Liver (tissue), 9 donors: ENCODE measurements around the gene GLT1D1. TPM values are rescaled to one million over a fixed set of nuclear protein-coding genes. Genes with fewer than 3 reads are reported as not detected.

Source experiments
- DNase-seq: peaks from one replicate; pipeline ENCODE4 v3.0.0-alpha.2; 2017; ENCODE audit warnings: low spot score
- H3K27ac ChIP-seq, 2 donors: one replicate each; pipeline ENCODE4 v1.7.0; 2013; ENCODE audit warnings: inconsistent platforms in 2 of 2, low read length in 2 of 2, control low read depth in 1 of 2, low read depth in 1 of 2, mild to moderate bottlenecking in 1 of 2
- H3K27me3 ChIP-seq, 4 donors: one replicate each; pipeline versions ENCODE4 v1.6.1 to v1.7.0; 2013; ENCODE audit warnings: low read length in 3 of 4, inconsistent platforms in 1 of 4, mild to moderate bottlenecking in 1 of 4, moderate library complexity in 1 of 4; ENCODE audit not compliant: control insufficient read depth in 4 of 4, insufficient read depth in 4 of 4
- H3K36me3 ChIP-seq, 4 donors: one replicate each; pipeline versions ENCODE4 v1.6.1 to v1.7.0; 2013; ENCODE audit warnings: low read length in 3 of 4, mild to moderate bottlenecking in 3 of 4, low read depth in 1 of 4, moderate library complexity in 1 of 4; ENCODE audit not compliant: control insufficient read depth in 4 of 4, insufficient read depth in 3 of 4
- H3K4me1 ChIP-seq, 4 donors: one replicate each; pipeline versions ENCODE4 v1.6.1 to v1.7.0; 2013; ENCODE audit warnings: low read length in 3 of 4, mild to moderate bottlenecking in 3 of 4, moderate library complexity in 1 of 4; ENCODE audit not compliant: control insufficient read depth in 4 of 4, insufficient read depth in 4 of 4
- H3K4me3 ChIP-seq, 3 donors: one replicate each; pipeline versions ENCODE4 v1.6.1 to v1.7.0; 2013; ENCODE audit warnings: low read length in 3 of 3, control low read depth in 1 of 3, low read depth in 1 of 3, mild to moderate bottlenecking in 1 of 3
- H3K9ac ChIP-seq, 2 donors: one replicate each; pipeline ENCODE4 v1.7.0; 2013; ENCODE audit warnings: low read length in 2 of 2, mild to moderate bottlenecking in 2 of 2, moderate library complexity in 2 of 2, control low read depth in 1 of 2, low read depth in 1 of 2
- H3K9me3 ChIP-seq, 4 donors: one replicate each; pipeline versions ENCODE4 v1.6.1 to v1.7.0; 2013; ENCODE audit warnings: low read length in 3 of 4; ENCODE audit not compliant: control insufficient read depth in 4 of 4
- EGR1 ChIP-seq, 2 donors: IDR thresholded peaks; 2 replicates each; pipeline ENCODE4 v1.6.1; 2016 to 2018; ENCODE audit warnings: antibody characterized with exemption in 2 of 2, low read depth in 2 of 2
- FOXA1 ChIP-seq: IDR thresholded peaks from 2 replicates; pipeline ENCODE4 v1.6.1; 2016; ENCODE audit warnings: antibody characterized with exemption
- FOXA2 ChIP-seq: IDR thresholded peaks from 2 replicates; pipeline ENCODE4 v1.6.1; 2016; ENCODE audit warnings: antibody characterized with exemption
- GABPA ChIP-seq, 2 donors: IDR thresholded peaks in 1 of 2; conservative IDR thresholded peaks in 1 of 2; 2 replicates each; pipeline ENCODE4 v1.6.1; 2016; ENCODE audit warnings: antibody characterized with exemption in 2 of 2, mild to moderate bottlenecking in 1 of 2, moderate library complexity in 1 of 2
- HNF4A ChIP-seq, 2 donors: conservative IDR thresholded peaks; 2 replicates each; pipeline ENCODE4 v1.6.1; 2016; ENCODE audit warnings: antibody characterized with exemption in 2 of 2, mild to moderate bottlenecking in 2 of 2
- HNF4G ChIP-seq: IDR thresholded peaks from 2 replicates; pipeline ENCODE4 v1.6.1; 2016; ENCODE audit warnings: antibody characterized with exemption
- JUND ChIP-seq, 2 donors: IDR thresholded peaks; 2 replicates each; pipeline ENCODE4 v1.6.1; 2016; ENCODE audit warnings: antibody characterized with exemption in 2 of 2
- MAX ChIP-seq: IDR thresholded peaks from 2 replicates; pipeline ENCODE4 v1.6.1; 2016; ENCODE audit warnings: antibody characterized with exemption
- NR2F2 ChIP-seq: IDR thresholded peaks from 2 replicates; pipeline ENCODE4 v1.6.1; 2016; ENCODE audit warnings: antibody characterized with exemption
- RAD21 ChIP-seq, 2 donors: IDR thresholded peaks; 2 replicates each; pipeline ENCODE4 v1.6.1; 2016; ENCODE audit warnings: antibody characterized with exemption in 2 of 2, mild to moderate bottlenecking in 2 of 2
- REST ChIP-seq: IDR thresholded peaks from 2 replicates; pipeline ENCODE4 v1.6.1; 2016; ENCODE audit warnings: antibody characterized with exemption, mild to moderate bottlenecking
- RXRA ChIP-seq, 2 donors: IDR thresholded peaks; 2 replicates each; pipeline ENCODE4 v1.6.1; 2017 to 2018; ENCODE audit warnings: antibody characterized with exemption in 2 of 2, mild to moderate bottlenecking in 1 of 2
- SP1 ChIP-seq: IDR thresholded peaks from 2 replicates; pipeline ENCODE4 v1.6.1; 2018; ENCODE audit warnings: antibody characterized with exemption, mild to moderate bottlenecking
- TAF1 ChIP-seq: conservative IDR thresholded peaks from 2 replicates; pipeline ENCODE4 v1.6.1; 2016; ENCODE audit warnings: antibody characterized with exemption, mild to moderate bottlenecking
- YY1 ChIP-seq: IDR thresholded peaks from 2 replicates; pipeline ENCODE4 v1.6.1; 2016; ENCODE audit warnings: antibody characterized with exemption, mild to moderate bottlenecking
- WGBS: extraction: QIAGEN DNeasy Blood & Tissue Kit; methylation state at CpG from one replicate; pipeline ENCODE4 v1.1.7; 2013; 5-methylcytosine and 5-hydroxymethylcytosine counted together
- polyA plus RNA-seq, 2 donors: library from polyadenylated mRNA; stranded (reverse) in 1 of 2; unstranded in 1 of 2; fragments of 200-250 nt in 1 of 2; fragments of >200 nt in 1 of 2; fragmentation: Nextera tagmentation in 1 of 2; extraction: Ambion mirVana in 1 of 2; gene quantifications; one replicate each; pipeline versions ENCODE4 v1.2.1 to v1.2.3, GENCODE V29; 2013 to 2015
- total RNA-seq, 2 donors: library from RNA; depleted of rRNA; stranded (reverse); fragments of >200 nt; gene quantifications; one replicate each; pipeline ENCODE4 v1.2.3, GENCODE V29; 2014
- TF ChIP-seq, protein P1 (sequence below): IDR thresholded peaks from 2 replicates; pipeline ENCODE4 v1.6.1; 2016; ENCODE audit warnings: antibody characterized with exemption
- TF ChIP-seq, protein P2 (sequence below): fragments of 150-350 bp; IDR thresholded peaks from 2 replicates; pipeline ENCODE4 v1.5.1; 2017; ENCODE audit warnings: improper control_type of control experiment, low read depth, low read length; ENCODE audit not compliant: missing input control
- TF ChIP-seq, protein P3 (sequence below): IDR thresholded peaks from 2 replicates; pipeline ENCODE4 v1.6.1; 2016; ENCODE audit warnings: antibody characterized with exemption
- donor health status: healthy.
- donor health status: healthy.
- donor health status: healthy.
- donor health status: healthy.
- donor health status: healthy.

Gene GLT1D1
- total and polyA plus RNA-seq, 4 donors, result 10.4 to 17.7 (median 13.9) TPM

DNA sequence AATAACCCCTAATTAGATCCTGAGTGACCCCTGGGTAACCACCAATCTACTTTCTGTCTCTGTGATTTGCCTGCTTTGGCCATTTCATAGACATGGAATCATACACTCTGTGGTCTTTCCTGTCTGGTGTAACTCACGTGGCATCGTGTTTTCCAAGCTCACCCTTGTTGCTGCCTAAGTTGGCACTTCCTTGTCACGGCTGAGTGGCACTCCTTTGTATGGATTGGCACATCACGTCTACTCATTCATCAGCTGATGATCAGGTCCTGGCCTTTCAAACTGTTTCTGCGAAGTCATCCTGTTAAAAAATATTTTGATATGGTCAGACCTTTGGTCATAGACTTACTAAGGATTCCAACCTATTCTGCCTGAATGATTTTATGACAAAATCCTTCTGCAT lies 87.7 kb downstream of the GLT1D1 start:
- Histone ChIP-seq H3K27me3 (no peaks in the 10 kb centered on the region), H3K36me3 (no peaks in the 10 kb centered on the region), H3K4me1 (peaks cover 0 to 11% (median 1%) of the 10 kb centered on the region in 4 donors), H3K9ac (no peak overlapping the region), H3K4me3 (no peak overlapping the region), H3K9me3 (no peaks in the 10 kb centered on the region), H3K27ac (peak overlapping the region; percentile 46 to 66)
- WGBS, result 66% methylated on average over 5 of the region's 5 CpGs
- DNase-seq, result no peak
- TF ChIP-seq, protein P1, sequence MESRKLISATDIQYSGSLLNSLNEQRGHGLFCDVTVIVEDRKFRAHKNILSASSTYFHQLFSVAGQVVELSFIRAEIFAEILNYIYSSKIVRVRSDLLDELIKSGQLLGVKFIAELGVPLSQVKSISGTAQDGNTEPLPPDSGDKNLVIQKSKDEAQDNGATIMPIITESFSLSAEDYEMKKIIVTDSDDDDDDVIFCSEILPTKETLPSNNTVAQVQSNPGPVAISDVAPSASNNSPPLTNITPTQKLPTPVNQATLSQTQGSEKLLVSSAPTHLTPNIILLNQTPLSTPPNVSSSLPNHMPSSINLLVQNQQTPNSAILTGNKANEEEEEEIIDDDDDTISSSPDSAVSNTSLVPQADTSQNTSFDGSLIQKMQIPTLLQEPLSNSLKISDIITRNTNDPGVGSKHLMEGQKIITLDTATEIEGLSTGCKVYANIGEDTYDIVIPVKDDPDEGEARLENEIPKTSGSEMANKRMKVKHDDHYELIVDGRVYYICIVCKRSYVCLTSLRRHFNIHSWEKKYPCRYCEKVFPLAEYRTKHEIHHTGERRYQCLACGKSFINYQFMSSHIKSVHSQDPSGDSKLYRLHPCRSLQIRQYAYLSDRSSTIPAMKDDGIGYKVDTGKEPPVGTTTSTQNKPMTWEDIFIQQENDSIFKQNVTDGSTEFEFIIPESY, result no peak
- no peak for TF ChIP-seq FOXA1
- TF ChIP-seq MAX, result no peak
- TF ChIP-seq GABPA (IDR thresholded peaks at IDR 0.05 in 1 of 2, conservative IDR thresholded peaks at IDR 0.05 in 1 of 2), result no peak
- no peak for TF ChIP-seq JUND (IDR thresholded peaks at IDR 0.05)
- TF ChIP-seq SP1, result no peak
- no peak for TF ChIP-seq NR2F2
- no peak for TF ChIP-seq HNF4G
- TF ChIP-seq, protein P2, sequence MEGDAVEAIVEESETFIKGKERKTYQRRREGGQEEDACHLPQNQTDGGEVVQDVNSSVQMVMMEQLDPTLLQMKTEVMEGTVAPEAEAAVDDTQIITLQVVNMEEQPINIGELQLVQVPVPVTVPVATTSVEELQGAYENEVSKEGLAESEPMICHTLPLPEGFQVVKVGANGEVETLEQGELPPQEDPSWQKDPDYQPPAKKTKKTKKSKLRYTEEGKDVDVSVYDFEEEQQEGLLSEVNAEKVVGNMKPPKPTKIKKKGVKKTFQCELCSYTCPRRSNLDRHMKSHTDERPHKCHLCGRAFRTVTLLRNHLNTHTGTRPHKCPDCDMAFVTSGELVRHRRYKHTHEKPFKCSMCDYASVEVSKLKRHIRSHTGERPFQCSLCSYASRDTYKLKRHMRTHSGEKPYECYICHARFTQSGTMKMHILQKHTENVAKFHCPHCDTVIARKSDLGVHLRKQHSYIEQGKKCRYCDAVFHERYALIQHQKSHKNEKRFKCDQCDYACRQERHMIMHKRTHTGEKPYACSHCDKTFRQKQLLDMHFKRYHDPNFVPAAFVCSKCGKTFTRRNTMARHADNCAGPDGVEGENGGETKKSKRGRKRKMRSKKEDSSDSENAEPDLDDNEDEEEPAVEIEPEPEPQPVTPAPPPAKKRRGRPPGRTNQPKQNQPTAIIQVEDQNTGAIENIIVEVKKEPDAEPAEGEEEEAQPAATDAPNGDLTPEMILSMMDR, result no peak
- TF ChIP-seq EGR1 (IDR thresholded peaks at IDR 0.05; ENCODE audit: low read depth in 2 of 2), result no peak
- no peak for TF ChIP-seq RAD21 (IDR thresholded peaks at IDR 0.05)
- TF ChIP-seq YY1, result no peak
- TF ChIP-seq FOXA2, result no peak
- TF ChIP-seq REST, result no peak
- TF ChIP-seq RXRA (IDR thresholded peaks at IDR 0.05), result no peak
- TF ChIP-seq HNF4A (conservative IDR thresholded peaks at IDR 0.05), result no peak
- no peak for TF ChIP-seq TAF1
- TF ChIP-seq, protein P3, sequence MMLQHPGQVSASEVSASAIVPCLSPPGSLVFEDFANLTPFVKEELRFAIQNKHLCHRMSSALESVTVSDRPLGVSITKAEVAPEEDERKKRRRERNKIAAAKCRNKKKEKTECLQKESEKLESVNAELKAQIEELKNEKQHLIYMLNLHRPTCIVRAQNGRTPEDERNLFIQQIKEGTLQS, result no peak
